HUDEP-2 (cell line): ENCODE results near the gene HNRNPUL1.

Experiments
- DNase-seq, 76 experiments: peaks; one replicate each; lab custom pipeline; 2025; ENCODE audit not compliant: unreplicated experiment in 76 of 76; lab: John Stamatoyannopoulos, UW

Gene HNRNPUL1

DNA sequence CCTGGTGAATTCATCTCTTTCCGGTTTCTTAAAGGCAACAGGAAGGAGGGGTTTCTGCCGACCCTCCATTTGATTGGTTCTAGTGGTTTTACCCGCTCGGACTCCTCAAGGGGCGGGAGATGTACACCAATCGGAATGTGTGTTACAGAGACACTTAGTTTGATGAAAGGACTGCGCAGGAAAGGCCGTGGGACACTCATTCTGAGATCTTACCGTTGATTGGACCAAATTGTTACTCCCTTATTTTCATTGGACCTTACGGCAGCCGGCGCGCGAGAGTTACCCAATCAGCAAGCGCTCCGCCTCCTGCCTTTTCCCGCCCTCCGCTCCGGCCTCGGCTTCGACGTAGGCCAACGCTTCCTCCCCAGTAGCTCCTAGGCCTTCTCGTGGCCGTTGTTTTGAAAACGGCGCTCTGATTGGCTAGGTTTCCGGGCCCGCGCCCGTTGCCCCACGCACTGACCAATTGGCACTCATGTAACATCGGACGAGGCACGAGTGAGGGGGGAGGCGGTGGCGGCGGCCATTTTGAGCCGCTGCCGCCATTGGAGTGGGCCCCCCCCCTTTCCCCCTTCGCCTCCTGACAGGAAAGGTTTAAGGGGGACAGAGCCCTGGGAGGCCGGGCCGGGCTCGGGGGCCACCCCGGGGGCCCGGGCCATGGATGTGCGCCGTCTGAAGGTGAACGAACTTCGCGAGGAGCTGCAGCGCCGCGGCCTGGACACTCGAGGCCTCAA lies at the start of gene HNRNPUL1:
Gene HNRNPUL1, plus strand, starts transcription at position 523 of the 731 bp plus-strand sequence. Its CDS starts 132 bp downstream, at position 655.
- DNase-seq, result peak; percentile 95 to 100 (median 100)

DNA sequence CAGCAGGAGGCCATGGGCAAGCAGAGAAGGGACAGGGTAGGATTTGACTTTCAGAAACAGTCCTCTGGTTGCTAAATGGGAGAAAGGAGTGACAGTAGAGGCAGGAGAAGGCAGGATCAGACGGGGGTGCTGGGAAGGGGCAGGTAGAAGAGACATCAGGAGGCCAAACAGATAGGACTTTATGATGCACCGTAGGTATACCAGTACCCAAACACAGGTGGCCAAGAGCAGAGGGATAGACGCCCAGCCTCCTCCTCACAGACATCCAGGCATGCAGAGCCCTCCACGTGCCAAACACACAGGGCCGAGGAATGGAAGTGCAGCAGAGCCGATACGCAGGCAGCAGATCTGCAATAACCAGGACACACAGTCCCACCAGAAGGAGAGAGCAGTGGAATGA lies 46.4 kb upstream of the HNRNPUL1 start:
- no peak for DNase-seq

DNA sequence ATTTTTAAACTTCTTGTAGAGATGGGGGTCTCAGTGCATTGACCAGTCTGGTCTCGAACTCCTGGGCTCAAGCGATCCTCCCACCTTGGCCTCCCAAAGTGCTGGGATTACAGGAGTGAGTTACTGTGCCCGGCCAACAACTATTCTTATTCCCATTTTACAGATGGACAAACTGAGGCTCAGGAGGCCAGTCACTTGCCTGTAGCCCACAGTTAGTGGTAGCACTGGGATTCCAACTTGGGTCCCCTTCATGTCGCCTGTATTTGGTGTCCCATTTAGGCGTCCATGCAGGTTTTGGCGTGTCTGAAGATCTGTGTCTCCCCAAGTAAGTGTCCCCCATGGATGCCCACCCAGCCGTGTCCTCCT lies 45.9 kb upstream of the HNRNPUL1 start:
- DNase-seq, result no peak

DNA sequence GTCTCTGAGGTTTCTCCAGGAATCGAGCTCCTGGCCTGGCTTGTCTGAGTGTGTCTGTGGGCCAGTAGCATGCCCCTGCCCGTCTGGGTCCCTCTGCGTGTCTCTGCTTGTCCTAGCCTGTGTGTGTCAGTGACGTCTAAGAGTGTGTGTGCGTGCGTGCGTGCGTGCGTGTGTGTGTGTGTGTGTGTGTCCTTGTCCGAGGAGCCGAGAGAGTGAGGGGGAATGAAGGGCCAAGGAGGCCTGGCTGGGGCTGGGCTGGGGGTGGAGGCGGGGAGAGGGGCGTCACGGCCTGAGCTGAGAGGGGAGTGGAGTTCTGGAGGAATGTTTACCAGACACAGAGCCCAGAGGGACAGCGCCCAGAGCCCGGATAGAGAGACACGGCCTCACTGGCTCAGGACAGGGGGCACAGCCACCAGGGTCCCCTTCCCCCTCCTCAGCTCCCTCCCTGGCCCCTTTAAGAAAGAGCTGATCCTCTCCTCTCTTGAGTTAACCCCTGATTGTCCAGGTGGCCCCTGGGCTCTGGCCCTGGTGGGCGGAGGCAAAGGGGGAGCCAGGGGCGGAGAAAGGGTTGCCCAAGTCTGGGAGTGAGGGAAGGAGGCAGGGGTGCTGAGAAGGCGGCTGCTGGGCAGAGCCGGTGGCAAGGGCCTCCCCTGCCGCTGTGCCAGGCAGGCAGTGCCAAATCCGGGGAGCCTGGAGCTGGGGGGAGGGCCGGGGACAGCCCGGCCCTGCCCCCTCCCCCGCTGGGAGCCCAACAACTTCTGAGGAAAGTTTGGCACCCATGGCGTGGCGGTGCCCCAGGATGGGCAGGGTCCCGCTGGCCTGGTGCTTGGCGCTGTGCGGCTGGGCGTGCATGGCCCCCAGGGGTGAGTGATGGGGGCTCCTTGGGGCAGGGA lies 45.3 kb upstream of the HNRNPUL1 start, which contains the start of gene AXL:
Gene AXL, plus strand, starts transcription at position 609 of the 893 bp plus-strand sequence. Its CDS starts 170 bp downstream, at position 779.
- peak in 12 of 76 experiments; percentile 10 to 40 (median 26) for DNase-seq

DNA sequence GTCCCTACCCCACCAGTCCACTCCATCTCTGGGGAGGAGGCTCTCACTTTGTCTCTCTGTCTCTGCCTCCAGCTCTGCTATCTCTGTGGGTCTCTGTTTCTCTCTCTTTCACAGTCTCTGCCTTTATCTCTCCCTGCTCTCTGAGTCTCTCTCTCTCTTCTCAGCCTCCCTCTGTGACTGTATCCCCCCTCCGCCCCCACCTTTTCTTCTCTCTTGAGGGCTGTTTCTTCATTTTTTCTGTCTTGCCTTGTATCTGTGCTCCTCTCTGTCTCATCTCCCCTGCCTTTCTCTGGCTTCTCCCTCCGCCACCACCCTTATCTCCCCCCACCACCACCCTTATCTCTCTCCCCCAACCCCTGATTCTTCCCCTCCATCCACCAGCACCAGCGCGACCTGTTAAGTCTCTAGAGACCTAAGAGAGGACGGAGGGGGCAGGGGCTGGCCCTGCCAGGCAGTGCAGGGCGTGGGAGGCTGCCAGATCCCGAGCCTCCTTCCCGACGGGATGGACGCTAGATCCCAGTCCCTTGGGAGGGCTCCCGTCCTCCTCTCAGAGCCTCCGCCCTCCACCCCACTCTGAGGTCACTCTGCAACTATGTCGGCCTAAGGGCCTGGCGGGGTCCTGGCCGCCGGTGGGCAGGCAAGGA lies 44.1 kb upstream of the HNRNPUL1 start:
- peak in 68 of 76 experiments; percentile 17 to 89 (median 62) for DNase-seq

DNA sequence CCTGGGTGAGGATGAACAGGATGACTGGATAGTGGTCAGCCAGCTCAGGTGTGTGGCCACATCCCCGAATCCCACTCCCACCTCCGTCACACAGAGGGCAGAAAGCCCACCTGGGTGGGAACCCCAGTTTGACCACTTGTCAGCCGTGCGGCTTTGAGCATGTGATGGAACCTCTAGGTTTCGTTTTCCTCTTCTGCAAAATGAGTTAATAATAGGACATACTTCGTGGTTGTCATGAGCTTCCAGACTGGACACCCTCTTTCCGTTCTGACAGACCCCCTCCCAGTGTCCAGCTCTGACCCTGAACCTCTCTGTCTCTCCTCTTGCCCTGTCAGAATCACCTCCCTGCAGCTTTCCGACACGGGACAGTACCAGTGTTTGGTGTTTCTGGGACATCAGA lies 43.4 kb upstream of the HNRNPUL1 start:
- DNase-seq, result no peak

DNA sequence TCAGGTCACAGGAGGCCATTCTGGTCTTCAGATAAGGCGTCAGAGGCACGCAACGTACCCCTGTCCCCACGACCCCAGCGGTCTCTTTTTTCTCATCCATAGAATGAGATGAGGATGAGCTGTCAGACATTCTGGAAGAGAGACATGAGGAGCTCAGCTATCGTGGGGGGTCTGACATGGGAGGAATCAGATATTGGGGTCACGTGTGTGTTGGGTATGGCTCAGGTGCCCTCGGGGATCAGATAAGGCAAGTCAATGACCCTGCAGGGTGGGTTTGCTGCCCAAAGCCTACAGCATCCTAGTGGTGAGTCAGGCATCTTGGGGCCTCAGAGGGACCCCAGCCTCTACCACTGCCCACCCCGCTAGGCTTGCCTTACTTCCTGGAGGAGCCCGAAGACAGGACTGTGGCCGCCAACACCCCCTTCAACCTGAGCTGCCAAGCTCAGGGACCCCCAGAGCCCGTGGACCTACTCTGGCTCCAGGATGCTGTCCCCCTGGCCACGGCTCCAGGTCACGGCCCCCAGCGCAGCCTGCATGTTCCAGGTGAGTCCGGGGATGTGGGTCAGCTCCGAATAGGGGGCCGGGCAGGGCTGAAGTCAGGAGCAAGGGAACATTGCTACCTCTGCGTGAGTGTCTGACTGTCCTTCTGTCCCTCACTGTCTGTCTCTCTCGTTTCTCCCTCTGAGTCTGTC lies 42.5 kb upstream of the HNRNPUL1 start:
- DNase-seq, result no peak

DNA sequence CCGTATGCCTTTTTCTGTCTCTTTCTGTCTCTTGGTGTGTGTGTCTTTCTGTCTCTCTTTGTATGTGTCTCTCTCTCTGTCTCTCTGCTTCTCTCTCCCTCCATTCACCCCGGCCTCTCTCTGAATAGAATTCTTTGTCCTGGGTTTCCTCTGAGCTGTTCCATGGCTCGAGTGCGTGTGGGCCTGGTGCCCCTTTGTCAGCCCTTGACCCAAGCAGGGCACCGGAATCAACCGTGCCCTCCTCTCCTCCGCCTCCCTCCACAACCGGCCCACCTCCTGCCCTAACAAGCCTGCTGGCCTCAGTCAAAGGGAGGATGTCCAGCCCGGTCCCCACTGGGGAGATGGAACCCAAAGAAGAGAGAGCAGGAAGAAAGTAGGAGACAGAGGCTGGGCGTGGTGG lies 41.9 kb upstream of the HNRNPUL1 start:
- no peak for DNase-seq

DNA sequence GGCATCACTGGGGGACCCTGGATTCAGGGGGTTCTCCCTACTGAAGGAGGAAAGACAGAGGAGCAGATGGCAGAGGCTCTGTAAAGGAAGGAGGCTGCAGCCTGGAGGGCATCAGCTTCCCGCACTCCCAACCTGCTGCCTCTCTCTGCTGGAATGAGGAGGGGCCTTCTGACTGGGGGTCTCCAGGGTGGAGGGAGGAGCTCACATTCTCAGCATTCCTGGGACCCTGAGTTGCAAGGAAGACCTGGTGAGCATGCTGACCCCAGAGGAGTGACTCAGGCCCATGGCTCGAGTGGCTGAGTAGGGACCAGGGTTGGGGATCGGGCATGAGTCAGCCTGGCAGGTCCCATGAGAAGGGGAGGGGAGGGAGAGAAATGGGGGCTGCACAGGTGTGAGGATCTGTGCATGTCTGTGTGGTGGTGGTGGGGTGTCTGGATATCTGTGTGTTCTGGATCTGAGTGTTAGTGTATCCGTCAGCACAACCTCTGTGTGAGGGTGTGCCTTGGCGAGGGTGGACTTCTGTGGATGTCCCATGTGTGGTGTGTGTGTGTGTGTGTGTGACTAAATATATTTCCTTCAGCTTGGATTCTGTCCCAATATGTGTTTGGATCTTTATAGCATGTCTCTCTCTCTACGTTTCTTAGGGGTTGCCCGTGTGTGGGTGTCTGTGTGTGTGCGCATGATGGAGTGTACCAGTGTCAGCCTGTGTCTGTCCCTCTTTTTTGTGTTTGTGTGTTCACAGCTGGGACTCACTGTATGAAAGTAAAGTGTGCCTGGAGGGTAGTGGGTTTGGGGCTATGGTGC lies 40.5 kb upstream of the HNRNPUL1 start:
- no peak for DNase-seq

DNA sequence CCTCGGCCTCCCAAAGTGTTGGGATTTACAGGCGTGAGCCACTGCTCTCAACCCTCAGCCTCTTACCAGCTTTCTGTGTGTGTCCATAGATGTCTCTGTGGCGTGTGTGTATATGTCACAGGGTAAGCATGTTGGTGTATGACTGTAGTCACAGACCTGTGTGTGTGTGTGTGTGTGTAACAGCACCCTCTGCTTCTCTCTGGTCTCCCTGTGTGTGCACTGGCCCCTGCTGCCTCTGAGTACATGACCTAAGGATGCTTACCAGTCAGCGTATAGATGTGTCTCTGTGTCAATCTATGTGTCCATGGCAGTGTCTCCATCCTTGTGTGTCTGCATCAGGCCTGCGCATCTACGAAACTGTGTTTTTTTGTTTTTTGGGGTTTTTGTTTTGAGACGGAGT lies 39.5 kb upstream of the HNRNPUL1 start:
- no peak for DNase-seq

DNA sequence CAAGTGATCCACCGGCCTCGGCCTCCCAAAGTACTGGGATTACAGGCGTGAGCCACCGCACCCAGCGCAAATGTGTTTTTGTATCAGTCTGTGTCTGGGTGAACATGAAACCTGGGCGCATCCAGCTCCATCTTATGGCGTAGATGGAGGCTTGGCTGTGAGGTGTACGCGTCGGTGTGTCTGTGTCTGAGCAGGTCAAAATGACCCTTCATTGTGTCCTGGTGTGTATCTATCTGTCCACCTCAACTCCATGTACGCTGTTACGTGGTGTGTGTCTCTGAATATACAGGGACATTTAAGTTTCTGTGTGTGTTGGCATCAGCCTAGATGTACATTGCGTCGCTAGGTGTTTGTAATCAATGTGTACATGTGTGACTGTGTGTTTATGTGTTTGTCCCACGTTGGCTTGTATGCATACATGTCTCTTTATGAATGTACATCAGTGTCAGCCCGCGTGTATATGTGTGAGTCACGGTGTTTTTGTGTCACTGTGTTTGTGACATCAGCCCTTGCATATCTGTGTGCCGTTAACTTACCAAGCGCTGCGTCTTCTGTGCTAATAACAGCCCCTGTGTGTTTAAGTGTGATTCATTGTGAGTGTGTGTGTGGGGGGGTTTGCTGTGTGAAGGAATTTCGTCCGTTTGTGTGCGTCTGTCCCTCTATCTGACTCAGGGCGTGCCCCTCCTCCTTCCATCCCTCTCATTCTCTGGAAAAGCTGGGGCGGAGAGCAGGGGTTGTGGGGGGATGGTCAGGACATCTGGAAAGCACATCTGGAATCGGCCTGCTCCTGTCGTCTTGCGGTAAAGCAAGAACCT lies 38.7 kb upstream of the HNRNPUL1 start:
- peak in 55 of 76 experiments; percentile 7 to 87 (median 62) for DNase-seq

DNA sequence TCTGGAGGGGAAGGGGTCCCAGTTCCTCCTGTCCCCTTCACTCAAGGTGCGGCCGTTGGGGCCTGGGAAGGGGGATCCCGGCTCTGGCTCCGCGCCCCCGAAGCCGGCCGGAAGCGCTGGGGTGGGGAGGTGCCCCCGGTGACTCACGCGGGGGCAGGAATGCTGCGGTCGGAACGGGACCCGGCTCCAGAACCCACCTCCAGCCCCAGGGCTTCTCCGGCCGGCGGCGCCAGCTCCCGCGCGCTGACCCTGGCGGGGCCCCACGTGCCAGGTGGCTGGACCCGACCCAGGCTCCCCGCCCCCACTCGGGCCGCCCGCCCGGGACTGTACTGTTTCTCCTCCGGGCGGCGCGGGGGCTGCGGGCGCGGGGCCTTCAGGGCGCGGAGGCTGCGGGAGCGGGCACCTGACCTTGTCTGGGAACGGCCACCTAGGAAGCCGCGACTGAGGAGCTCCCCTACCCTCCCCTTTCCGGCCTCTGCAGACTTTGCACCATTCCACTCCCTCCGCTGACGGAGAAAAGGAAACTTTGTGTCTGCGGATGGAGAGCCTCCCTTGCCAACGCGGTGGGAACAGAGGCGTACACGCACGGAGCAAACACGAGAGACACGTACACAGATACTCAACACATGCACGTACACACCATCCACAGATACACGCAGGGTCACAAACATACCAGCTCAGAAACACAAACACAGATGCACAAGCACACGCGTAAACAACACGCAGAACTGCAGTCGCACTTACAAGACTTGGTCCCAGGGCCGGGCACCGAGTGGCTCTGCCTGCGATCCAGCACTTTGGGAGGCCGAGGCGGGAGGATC lies 37.9 kb upstream of the HNRNPUL1 start:
- peak in 58 of 76 experiments; percentile 17 to 88 (median 62) for DNase-seq

DNA sequence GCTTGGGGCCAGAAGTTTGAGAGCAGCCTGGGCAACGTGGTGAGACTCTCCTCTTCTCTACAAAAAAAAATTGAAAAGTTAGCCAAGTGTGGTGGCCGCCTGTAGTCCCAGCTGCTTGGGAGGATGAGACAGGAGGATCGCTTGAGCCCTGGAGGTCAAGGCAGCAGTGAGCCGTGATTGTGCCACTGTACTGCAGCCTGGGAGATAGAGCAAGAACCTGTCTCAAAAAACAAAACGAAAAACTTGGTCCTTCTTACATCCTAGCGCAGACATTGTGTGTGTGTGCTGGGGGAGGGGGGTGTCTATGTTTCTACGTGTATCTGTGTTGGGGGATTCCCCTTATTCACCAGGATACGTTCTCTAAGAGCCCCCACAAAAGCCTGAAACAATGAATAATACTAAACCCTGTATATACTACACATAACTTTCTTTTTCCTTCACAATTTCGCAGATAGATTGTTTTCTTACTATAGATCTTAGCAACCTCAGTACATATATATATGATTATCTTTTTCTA lies 37.2 kb upstream of the HNRNPUL1 start:
- no peak for DNase-seq

DNA sequence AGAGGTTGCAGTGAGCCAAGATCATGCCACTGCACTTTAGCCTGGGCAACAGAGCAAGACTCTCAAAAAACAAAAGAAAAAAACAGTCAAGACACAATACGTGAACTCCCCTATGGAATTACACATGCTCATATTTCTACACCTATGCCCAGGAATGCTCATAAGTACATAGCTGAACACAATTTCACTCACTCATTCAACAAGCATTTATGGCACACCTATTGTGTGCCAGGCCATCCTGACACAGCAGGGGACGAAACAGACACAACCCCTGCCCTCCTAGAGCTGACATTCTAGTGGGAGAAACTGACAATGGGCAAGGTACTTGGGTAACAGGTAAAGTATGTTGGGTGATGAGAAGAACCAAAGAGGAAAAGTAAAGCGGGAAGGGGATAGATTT lies 35.7 kb upstream of the HNRNPUL1 start:
- no peak for DNase-seq

DNA sequence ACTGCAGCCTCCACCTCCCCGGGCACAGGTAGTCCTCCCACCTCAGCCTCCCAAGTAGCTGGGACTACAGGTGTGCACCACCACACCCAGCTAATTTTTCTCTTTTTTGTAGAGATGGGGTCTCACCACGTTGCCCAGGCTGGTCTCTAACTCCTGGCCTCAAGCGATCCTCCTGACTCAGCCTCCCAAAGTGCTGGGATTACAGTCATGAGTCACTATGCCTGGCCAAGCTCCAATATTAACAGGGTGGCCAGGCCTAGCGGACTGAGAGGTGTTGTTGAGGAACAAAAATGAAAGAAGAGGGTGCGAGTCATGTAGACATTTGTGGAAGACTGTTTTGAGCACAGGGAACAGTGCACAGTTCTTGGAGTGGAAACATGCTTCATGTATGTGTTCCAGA lies 34.8 kb upstream of the HNRNPUL1 start:
- DNase-seq, result peak in 1 of 76 experiments; percentile 23

DNA sequence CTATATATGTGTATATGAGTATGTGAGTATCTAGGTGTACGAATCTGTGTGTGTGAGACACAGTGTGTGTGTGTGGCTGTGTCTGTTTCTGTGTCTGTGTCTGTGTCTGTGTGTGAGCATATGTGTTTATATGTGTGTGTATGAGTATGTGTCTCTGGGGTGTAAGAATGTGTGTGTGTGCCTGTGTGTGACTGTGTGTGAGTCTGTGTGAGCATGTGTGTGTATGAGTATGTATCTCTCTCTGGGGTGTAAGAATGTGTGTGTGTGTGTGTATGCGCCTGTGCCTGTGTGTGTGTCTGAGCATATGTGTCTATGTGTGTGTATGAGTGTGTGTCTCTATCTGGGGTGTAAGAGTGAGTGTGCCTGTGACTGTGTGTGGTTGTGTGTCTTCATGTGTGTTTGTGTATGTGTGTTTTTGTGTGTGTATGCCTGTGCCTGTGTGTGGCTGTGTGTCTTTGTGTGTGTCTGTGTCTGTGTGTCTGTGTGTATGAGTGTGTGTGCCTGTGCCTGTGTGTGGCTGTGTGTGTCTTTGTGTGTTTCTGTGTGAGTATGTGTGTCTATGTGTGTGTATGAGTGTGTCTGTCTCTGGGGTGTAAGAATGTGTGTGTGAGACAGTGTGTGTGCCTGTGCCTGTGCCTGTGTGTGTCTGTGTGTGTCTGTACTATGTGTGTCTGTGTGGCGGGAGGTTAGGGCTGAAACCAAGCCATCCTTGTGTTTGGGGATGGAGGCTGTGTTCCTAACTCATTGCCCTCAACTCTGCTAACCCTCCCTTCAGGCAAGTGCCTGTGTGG lies 33.9 kb upstream of the HNRNPUL1 start:
- no peak for DNase-seq

DNA sequence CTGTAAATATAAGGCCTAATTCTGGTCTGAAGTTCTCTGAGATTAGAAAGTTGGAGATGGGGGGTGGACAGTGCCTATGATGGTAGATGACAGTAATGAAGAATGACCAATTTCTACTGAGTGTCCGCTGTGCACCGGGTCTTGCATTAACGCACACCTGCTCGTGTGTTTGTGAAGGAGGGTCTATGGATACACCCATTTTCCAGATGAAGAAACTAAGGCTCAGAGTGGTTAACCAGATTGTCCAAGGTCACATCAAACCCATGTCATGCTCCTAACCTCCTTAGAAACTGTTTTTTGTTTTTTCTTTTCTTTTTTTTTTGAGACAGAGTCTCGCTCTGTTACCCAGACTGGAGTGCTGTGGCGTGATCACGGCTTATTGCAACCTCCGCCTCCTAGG lies 31.5 kb upstream of the HNRNPUL1 start:
- DNase-seq, result no peak
